ENCODE data around the gene RPS28. TPM values are rescaled to one million over a fixed set of nuclear protein-coding genes. Genes with fewer than 3 reads are reported as not detected.

Gene RPS28
- total RNA-seq, 2 experiments from 2014 or later, result 2,450 to 2,492 TPM

GRCh38 chr19:8329996-8330395 is 8.7 kb downstream of the RPS28 start:
- no peak for ATAC-seq
- H3K4me1 Mint-ChIP-seq (ENCODE audit: low read depth), result peaks cover 4% of the 10 kb centered on the region
- H3K27me3 Mint-ChIP-seq, result peaks cover 10% of the 10 kb centered on the region
- no peak overlapping the region for H3K4me3 Mint-ChIP-seq
- ChIA-PET POLR2A (interaction anchor here (1.6 kb wide), 1 partner anchor 10 kb away, joined by 3 read pairs; no protein-coding TSS in a partner anchor), CTCF (interaction anchor here (1.4 kb wide), 1 partner anchor 62 kb away, joined by 3 read pairs; no protein-coding TSS in a partner anchor)
- intact Hi-C loops (cut with micrococcal nuclease), result no loop called here
- no peaks in the 10 kb centered on the region for H3K9me3 Mint-ChIP-seq
- TF ChIP-seq, protein P1, sequence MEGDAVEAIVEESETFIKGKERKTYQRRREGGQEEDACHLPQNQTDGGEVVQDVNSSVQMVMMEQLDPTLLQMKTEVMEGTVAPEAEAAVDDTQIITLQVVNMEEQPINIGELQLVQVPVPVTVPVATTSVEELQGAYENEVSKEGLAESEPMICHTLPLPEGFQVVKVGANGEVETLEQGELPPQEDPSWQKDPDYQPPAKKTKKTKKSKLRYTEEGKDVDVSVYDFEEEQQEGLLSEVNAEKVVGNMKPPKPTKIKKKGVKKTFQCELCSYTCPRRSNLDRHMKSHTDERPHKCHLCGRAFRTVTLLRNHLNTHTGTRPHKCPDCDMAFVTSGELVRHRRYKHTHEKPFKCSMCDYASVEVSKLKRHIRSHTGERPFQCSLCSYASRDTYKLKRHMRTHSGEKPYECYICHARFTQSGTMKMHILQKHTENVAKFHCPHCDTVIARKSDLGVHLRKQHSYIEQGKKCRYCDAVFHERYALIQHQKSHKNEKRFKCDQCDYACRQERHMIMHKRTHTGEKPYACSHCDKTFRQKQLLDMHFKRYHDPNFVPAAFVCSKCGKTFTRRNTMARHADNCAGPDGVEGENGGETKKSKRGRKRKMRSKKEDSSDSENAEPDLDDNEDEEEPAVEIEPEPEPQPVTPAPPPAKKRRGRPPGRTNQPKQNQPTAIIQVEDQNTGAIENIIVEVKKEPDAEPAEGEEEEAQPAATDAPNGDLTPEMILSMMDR (IDR thresholded peaks at IDR 0.05), result no peak
- no peak for DNase-seq
- H3K27ac Mint-ChIP-seq, result no peak overlapping the region
- no peaks in the 10 kb centered on the region for H3K36me3 Mint-ChIP-seq (ENCODE audit: low read depth)

- H3K36me3 Mint-ChIP-seq (ENCODE audit: low read depth), result no peaks in the 10 kb centered on the region
- ChIA-PET CTCF (interaction anchor here (1.7 kb wide), 1 partner anchor 23 kb away, joined by 7 read pairs; no protein-coding TSS in a partner anchor), POLR2A (interaction anchor here (1.0 to 1.6 kb wide), 3 partner anchors 8 to 182 kb away, joined by 3 read pairs; no protein-coding TSS in a partner anchor)
- no peak overlapping the region for H3K27ac Mint-ChIP-seq
- ATAC-seq, result no peak
- no peak overlapping the region for H3K4me3 Mint-ChIP-seq
- H3K27me3 Mint-ChIP-seq, result peaks cover 16% of the 10 kb centered on the region
- H3K4me1 Mint-ChIP-seq (ENCODE audit: low read depth), result peaks cover 9% of the 10 kb centered on the region
- TF ChIP-seq, protein P1 (IDR thresholded peaks at IDR 0.05), result no peak
- no peak for DNase-seq
- H3K9me3 Mint-ChIP-seq, result no peaks in the 10 kb centered on the region
- intact Hi-C loops (cut with micrococcal nuclease), result no loop called here
Measured at GRCh38 chr19:8331263-8331845, 10.1 kb downstream of the RPS28 start.

DNA sequence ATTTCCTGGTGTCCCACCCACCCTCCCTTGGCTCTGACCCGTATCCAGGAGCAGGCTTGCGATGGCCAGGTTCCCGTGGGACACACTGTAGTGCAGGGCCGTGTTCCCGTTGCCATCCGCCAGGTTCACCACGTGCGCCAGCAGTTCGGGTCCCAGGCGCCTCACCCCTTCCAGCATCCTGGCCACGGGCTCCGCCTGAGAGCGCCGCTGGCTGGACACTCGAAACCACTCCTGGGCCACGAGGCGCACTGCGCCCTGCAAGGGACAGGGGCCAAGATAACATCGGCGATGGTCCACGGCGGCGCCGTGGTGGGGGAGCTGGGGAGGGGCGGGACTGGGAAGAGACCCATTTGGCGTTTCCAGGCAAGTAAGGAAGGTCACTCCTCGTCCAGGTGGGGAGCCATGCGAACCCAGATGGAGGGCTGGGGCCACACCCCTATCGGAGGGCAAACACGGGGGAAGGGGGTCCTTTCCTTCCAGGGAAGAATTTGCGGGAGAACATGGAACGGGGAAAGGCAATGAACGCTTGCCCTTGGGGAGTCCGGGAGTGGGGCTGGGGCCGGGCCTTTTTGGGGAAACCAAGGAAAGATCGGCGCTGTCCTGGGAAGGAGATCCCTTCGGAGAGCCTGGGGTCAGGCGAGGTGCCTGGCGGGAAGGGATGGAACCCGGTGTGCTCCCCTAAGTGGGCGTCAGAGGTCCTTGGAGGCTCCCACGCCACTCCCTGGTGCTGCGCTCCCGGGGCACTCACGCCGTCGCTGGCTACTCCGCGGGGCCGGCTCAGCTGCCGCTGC is 11.9 kb downstream of the RPS28 start:
- H3K27me3 Mint-ChIP-seq, result peaks cover 27% of the 10 kb centered on the region
- POLR2A ChIA-PET, result interaction anchor here (1.2 to 3.8 kb wide), 2 partner anchors 10 kb away, joined by 3 to 37 read pairs; partner anchors contain the start of genes KANK3, NDUFA7 and RPS28
- no peak for ATAC-seq
- TF ChIP-seq, protein P1 (IDR thresholded peaks at IDR 0.05), result no peak
- no peak for DNase-seq
- peaks cover 9% of the 10 kb centered on the region for H3K4me1 Mint-ChIP-seq (ENCODE audit: low read depth)
- no peak overlapping the region for H3K27ac Mint-ChIP-seq
- no peaks in the 10 kb centered on the region for H3K36me3 Mint-ChIP-seq (ENCODE audit: low read depth)
- intact Hi-C loops (cut with micrococcal nuclease), result no loop called here
- H3K9me3 Mint-ChIP-seq, result no peaks in the 10 kb centered on the region
- CTCF ChIA-PET, result interaction anchor here (1.7 to 3.7 kb wide), 3 partner anchors 21 to 29 kb away, joined by 5 to 35 read pairs (median 7); no protein-coding TSS in a partner anchor
- no peak overlapping the region for H3K4me3 Mint-ChIP-seq

DNA sequence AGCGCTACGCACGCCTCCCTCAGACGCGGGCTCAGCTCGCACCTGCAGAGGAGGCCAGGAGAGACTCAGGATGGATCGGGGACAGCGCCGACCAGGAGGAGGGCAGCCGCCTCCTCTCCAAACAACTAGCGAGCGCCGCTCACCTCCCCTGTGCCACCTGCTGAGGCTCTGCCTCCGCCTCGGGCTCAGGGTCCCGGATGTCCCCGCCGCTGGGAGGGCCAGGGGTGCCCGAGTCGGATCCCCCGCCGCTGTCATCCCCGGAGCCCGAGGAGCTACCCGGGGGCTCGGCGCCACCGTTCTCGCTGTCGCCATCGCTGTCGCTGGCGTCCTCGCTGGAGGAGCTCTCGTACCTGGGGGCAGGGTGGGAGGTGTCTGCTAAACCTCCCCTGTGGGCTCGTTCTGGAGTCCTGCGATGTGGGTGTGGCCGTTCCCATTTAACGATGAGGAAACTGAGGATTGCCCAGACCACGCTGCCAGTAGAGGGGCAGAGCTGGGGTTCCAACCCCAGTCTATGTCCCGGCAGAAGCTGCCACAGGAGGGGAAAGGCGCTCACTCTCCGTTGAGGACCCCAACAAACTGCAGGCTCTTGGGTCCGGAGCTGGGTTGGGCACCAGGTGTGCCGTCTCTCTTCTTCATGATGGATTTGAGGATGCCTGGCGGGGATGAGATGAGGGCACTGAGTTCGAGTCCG is 12.6 kb downstream of the RPS28 start:
- intact Hi-C loops (cut with micrococcal nuclease), result no loop called here
- POLR2A ChIA-PET, result interaction anchor here (0.8 to 3.8 kb wide), 4 partner anchors 10 to 40 kb away, joined by 3 to 37 read pairs (median 3); partner anchors contain the start of genes KANK3, NDUFA7 and RPS28
- H3K9me3 Mint-ChIP-seq, result no peaks in the 10 kb centered on the region

More for the DNA sequence above, 12.6 kb downstream of the RPS28 start:
- DNase-seq (no peak), ATAC-seq (no peak)
- Mint-ChIP-seq H3K4me3 (no peak overlapping the region), H3K27ac (no peak overlapping the region), H3K4me1 (ENCODE audit: low read depth) (peaks cover 9% of the 10 kb centered on the region), H3K36me3 (ENCODE audit: low read depth) (no peaks in the 10 kb centered on the region), H3K27me3 (peaks cover 31% of the 10 kb centered on the region)
- TF ChIP-seq, protein P1 (IDR thresholded peaks at IDR 0.05), result no peak
- CTCF ChIA-PET, result interaction anchor here (1.9 to 3.7 kb wide), 6 partner anchors 8 to 245 kb away, joined by 5 to 35 read pairs (median 8); partner anchors contain the start of gene KANK3
